GM19240 (cell line): ENCODE measurements around the gene OR7D2.
A peak's percentile ranks its signal among the peaks of the same experiment; 100 is the strongest.
"Not testable (repeated sequence)": the region's sequence is repeated elsewhere in the genome, so short reads cannot be mapped to it uniquely, and the experiment has no call there.

ENCODE experiments used
- DNase-seq: peaks from one replicate; pipeline ENCODE4 v3.0.0; 2011; ENCODE audit warnings: low spot score; ENCODE audit not compliant: insufficient read length

The OR7D2 gene

GRCh38 chr19:9178901-9179300 lies at the start of gene OR7D2:
OR7D2 (plus strand) TSS chr19:9178979; CDS start chr19:9185782, 6,803 bp downstream.
- DNase-seq = no peak

- DNase-seq = no peak
Observed at GRCh38 chr19:9130965-9131364, 47.8 kb upstream of the OR7D2 start.

GRCh38 chr19:9132422-9132821 lies 46.4 kb upstream of the OR7D2 start:
- no peak for DNase-seq

- no peak for DNase-seq
Observed at GRCh38 chr19:9139609-9140158, 39.1 kb upstream of the OR7D2 start.

GRCh38 chr19:9140159-9140874 lies 38.5 kb upstream of the OR7D2 start, which contains the start of gene ZNF317:
ZNF317 (plus strand) TSS chr19:9140397; CDS start chr19:9156017, 15,620 bp downstream.
- peak; percentile 87 for DNase-seq

- no peak for DNase-seq
Observed at GRCh38 chr19:9144920-9145319, 33.9 kb upstream of the OR7D2 start.

GRCh38 chr19:9146882-9147281 lies 31.9 kb upstream of the OR7D2 start:
- no peak for DNase-seq

DNA sequence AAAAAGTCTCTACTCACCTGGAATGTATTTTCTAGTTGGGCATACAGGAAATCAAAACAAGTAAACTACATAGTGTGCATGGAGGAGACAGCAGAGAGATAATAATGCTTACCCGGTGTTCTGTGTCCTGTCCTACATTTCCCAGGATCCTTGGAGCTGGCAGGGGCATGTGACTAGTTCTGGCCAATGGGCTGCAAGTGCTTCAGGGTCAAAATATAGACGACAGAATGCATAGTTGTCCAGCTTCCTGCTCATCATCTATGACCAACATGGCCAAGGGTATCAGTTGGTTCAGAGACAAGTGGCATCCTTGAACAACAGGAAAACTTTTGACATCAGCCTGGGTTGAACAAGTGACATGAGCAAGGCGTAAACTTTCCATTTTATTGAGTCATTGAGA lies 30.1 kb upstream of the OR7D2 start:
- no peak for DNase-seq

GRCh38 chr19:9149997-9150396 lies 28.8 kb upstream of the OR7D2 start:
- DNase-seq = no peak

- no peak for DNase-seq
Observed at GRCh38 chr19:9150650-9151049, 28.1 kb upstream of the OR7D2 start.

DNA sequence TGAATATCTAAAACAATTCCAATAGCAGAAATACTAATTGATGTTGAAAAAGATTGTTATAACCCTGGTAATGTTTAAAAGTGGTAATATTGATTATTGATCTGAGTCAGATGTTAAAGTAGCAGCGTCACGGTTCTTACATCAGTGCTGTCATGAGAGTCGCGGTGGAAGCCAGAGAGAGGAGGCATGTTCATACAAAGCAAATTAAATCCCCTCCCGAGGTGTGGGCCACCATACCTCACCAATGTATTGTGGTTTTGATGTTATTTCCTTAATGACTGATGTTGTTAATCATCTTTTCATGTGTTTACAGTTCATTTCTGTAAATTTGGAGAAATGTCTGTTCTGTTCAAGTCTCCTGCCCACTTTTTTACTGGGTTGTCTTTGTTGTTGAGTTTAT lies 27.4 kb upstream of the OR7D2 start:
- no peak for DNase-seq

- DNase-seq = no peak
Observed at GRCh38 chr19:9155591-9155990, 23.2 kb upstream of the OR7D2 start.

DNA sequence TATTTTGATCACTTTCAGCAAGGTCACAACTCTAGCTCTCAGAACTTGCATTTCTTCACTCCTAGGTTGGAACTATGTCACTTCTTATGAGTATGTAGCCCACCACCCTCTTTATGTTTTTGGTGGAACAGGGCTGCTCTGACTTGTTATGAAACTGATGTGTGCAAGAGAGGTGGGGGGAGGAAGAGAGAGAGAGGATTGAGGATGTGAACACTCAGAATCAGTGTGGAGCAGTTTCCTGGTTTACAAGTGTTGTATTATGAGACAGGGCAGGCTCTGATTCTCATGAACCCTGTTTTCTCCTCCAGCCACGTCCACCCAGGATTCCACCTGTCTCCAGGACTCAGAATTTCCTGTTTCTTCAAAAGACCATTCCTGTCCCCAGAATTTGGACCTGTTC lies 22.5 kb upstream of the OR7D2 start:
- DNase-seq = no peak

- DNase-seq = no peak
Observed at GRCh38 chr19:9159891-9160290, 18.9 kb upstream of the OR7D2 start.

- no peak for DNase-seq
Observed at GRCh38 chr19:9161427-9161826, 17.4 kb upstream of the OR7D2 start.

- DNase-seq = no peak
Observed at GRCh38 chr19:9165261-9165660, 13.5 kb upstream of the OR7D2 start.

DNA sequence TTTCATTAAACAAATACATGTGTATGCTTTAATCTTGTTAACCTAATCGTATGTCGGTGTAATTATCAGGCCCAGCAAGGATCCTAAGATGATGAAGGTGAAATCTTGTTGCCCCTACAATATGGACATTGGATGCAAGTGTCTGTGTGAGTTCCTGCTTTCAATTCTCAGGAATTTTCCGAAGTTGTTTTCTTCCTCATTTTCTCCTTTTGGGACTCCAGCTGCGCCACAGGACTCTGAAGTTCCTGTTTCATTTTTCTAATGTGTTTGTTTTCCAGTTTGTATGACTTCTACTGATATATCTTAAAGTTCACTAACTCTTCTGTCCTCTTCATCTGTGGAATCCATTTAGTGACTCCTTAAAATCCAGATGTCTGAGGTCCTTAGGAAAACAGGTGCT lies 11.9 kb upstream of the OR7D2 start:
- no peak for DNase-seq

DNA sequence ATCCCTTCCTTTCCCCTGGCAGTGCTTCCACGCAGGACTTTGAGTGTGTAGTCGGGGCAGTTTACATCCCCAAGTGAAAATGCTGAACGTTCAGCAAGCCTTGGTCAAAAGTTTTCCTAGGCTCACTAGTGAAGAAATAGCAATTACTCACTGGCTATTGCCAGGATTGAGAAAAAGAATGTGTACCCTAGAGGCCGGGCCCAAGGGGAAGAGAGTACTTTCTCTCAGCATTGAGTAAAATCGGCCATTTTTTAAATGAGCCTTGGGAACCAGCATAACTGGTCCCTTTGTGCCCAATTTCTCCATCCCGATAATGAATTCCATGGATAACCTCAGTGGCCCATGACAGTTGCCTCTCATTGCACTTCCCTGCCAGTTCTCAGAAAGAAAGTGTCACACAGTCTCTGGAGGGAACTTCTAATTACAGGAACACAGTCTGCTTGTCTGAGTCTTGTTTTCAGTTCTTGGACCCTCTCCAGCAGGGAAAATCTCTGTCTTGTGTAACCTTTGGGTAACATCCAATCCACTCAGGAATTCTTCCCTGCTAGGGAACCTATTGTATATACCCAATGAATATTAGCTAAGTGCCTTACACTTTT lies 7.3 kb upstream of the OR7D2 start:
- DNase-seq = no peak

DNA sequence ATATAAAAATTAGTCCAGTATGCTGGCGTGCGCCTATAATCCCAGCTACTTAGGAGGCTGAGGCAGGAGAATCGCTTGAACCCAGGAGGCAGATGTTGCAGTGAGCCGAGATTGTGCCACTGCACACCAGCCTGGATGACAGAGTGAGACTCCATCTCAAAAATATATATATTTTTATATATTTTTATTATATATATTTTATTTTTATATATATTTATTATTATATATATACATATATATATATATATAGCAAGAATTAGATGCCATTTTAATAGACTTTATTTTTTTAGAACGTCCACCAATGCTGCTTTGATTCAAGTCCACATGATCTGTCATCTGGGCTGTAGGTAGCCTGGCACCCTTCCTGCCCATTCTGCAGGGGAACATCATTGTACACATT lies 3.5 kb upstream of the OR7D2 start:
- no peak for DNase-seq

GRCh38 chr19:9183000-9183399 lies 4.2 kb downstream of the OR7D2 start:
- DNase-seq = no peak

- DNase-seq = no peak
Observed at GRCh38 chr19:9187191-9187590, 8.4 kb downstream of the OR7D2 start.

GRCh38 chr19:9189535-9189934 lies 10.8 kb downstream of the OR7D2 start:
- DNase-seq = no peak

DNA sequence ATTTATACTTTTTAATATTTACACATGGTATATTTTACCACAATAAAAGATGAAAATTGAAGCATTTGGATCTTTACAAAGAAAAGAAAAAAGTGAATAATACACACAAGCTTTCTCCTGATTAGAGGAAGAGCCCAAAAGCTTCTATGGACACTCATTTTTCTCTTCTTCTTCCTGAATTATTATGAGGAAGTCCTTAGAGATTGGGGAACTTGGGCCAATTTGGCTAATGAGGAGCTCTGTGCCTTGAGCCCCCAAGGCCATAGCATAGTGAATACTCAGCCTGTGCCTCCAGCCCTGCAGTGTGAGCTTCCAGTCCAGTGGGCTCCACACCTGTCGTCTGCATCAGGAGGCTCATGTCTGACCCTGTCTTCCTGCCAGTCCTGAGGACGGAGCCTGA lies 19.3 kb downstream of the OR7D2 start:
- DNase-seq = not testable (repeated sequence)
